Urinary bladder (tissue), 4 donors: ENCODE data around the gene SLC26A9. TPM values are rescaled to one million over a fixed set of nuclear protein-coding genes. Genes with fewer than 3 reads are reported as not detected.

Source experiments
- DNase-seq: peaks from one replicate; pipeline ENCODE4 v3.0.0-alpha.2; 2015; ENCODE audit errors: extremely low spot score
- H3K27ac ChIP-seq: one replicate; pipeline ENCODE4 v1.5.1; 2013; ENCODE audit warnings: low read depth, mild to moderate bottlenecking, moderate library complexity
- H3K36me3 ChIP-seq: one replicate; pipeline ENCODE4 v1.6.1; 2013; ENCODE audit warnings: mild to moderate bottlenecking, moderate library complexity; ENCODE audit not compliant: insufficient read depth
- H3K4me1 ChIP-seq: one replicate; pipeline ENCODE4 v1.6.1; 2013; ENCODE audit warnings: mild to moderate bottlenecking, moderate library complexity; ENCODE audit not compliant: insufficient read depth
- H3K4me3 ChIP-seq: one replicate; pipeline ENCODE4 v1.5.1; 2013; ENCODE audit warnings: low read depth, low read length
- WGBS: extraction: QIAGEN DNeasy Blood & Tissue Kit; methylation state at CpG from one replicate; pipeline ENCODE4 v1.1.7; 2013; 5-methylcytosine and 5-hydroxymethylcytosine counted together
- polyA plus RNA-seq: library from polyadenylated mRNA; stranded (reverse); fragments of 200-250 nt; gene quantifications from one replicate; pipeline ENCODE4 v1.2.3, GENCODE V29; 2013
- total RNA-seq: library from RNA; depleted of rRNA; stranded (reverse); fragments of >200 nt; gene quantifications from one replicate; pipeline ENCODE4 v1.2.3, GENCODE V29; 2014
- donor health status: healthy with polysubstance abuse.
- donor health status: healthy.

SLC26A9 gene
- total and polyA plus RNA-seq, 2 donors = not detected

GRCh38 chr1:205967554-205968335 is 24.5 kb upstream of the SLC26A9 start:
- WGBS = 85% methylated on average over 10 of the region's 10 CpGs
- no peaks in the 10 kb centered on the region for H3K4me1 ChIP-seq
- no peaks in the 10 kb centered on the region for H3K36me3 ChIP-seq
- DNase-seq = no peak
- no peak overlapping the region for H3K27ac ChIP-seq
- no peak overlapping the region for H3K4me3 ChIP-seq

GRCh38 chr1:205965036-205965884 is 22.0 kb upstream of the SLC26A9 start:
- Histone ChIP-seq H3K4me3 (no peak overlapping the region), H3K27ac (no peak overlapping the region), H3K36me3 (no peaks in the 10 kb centered on the region), H3K4me1 (no peaks in the 10 kb centered on the region)
- 85% methylated on average over 13 of the region's 13 CpGs for WGBS
- no peak for DNase-seq

- DNase-seq = no peak
- 93% methylated on average over 16 of the region's 16 CpGs for WGBS
Measured at GRCh38 chr1:205963352-205964155, 20.3 kb upstream of the SLC26A9 start.

GRCh38 chr1:205962821-205963221 is 19.6 kb upstream of the SLC26A9 start:
- no peak for DNase-seq
- Histone ChIP-seq H3K27ac (no peak overlapping the region), H3K4me3 (no peak overlapping the region), H3K36me3 (no peaks in the 10 kb centered on the region), H3K4me1 (no peaks in the 10 kb centered on the region)
- 78% methylated on average over 6 of the region's 6 CpGs for WGBS

More at GRCh38 chr1:205963352-205964155, 20.3 kb upstream of the SLC26A9 start:
- H3K4me1 ChIP-seq = no peaks in the 10 kb centered on the region
- no peak overlapping the region for H3K4me3 ChIP-seq
- H3K27ac ChIP-seq = no peak overlapping the region
- no peaks in the 10 kb centered on the region for H3K36me3 ChIP-seq

- Histone ChIP-seq H3K4me1 (no peaks in the 10 kb centered on the region), H3K27ac (no peak overlapping the region), H3K4me3 (no peak overlapping the region), H3K36me3 (no peaks in the 10 kb centered on the region)
- no peak for DNase-seq
- 37% methylated on average over 9 of the region's 9 CpGs for whole genome bisulfite sequencing
Measured at GRCh38 chr1:205961991-205962820, 18.9 kb upstream of the SLC26A9 start.

GRCh38 chr1:205961405-205961804 is 18.1 kb upstream of the SLC26A9 start:
- Histone ChIP-seq H3K27ac (no peak overlapping the region), H3K4me1 (no peaks in the 10 kb centered on the region), H3K36me3 (no peaks in the 10 kb centered on the region), H3K4me3 (no peak overlapping the region)
- DNase-seq = no peak
- WGBS = 23% methylated on average over 2 of the region's 2 CpGs

GRCh38 chr1:205959789-205960188 is 16.5 kb upstream of the SLC26A9 start:
- Histone ChIP-seq H3K4me1 (no peaks in the 10 kb centered on the region), H3K27ac (no peak overlapping the region), H3K36me3 (no peaks in the 10 kb centered on the region), H3K4me3 (no peak overlapping the region)
- 79% methylated on average over 4 of the region's 4 CpGs for WGBS
- no peak for DNase-seq

GRCh38 chr1:205955499-205955898 is 12.2 kb upstream of the SLC26A9 start:
- WGBS = 80% methylated on average over 1 of the region's 1 CpG
- no peak overlapping the region for H3K4me3 ChIP-seq
- H3K4me1 ChIP-seq = no peaks in the 10 kb centered on the region
- H3K27ac ChIP-seq = no peak overlapping the region
- DNase-seq = no peak
- no peaks in the 10 kb centered on the region for H3K36me3 ChIP-seq

GRCh38 chr1:205954819-205955404 is 11.7 kb upstream of the SLC26A9 start:
- no peak for DNase-seq
- H3K36me3 ChIP-seq = no peaks in the 10 kb centered on the region
- no peaks in the 10 kb centered on the region for H3K4me1 ChIP-seq
- 73% methylated on average over 11 of the region's 11 CpGs for WGBS
- H3K4me3 ChIP-seq = no peak overlapping the region
- no peak overlapping the region for H3K27ac ChIP-seq

GRCh38 chr1:205951746-205952145 is 8.5 kb upstream of the SLC26A9 start:
- WGBS = 90% methylated on average over 1 of the region's 1 CpG

GRCh38 chr1:205950826-205951549 is 7.7 kb upstream of the SLC26A9 start:
- WGBS = 78% methylated on average over 7 of the region's 7 CpGs
- no peaks in the 10 kb centered on the region for H3K4me1 ChIP-seq
- no peak overlapping the region for H3K27ac ChIP-seq
- H3K36me3 ChIP-seq = no peaks in the 10 kb centered on the region
- no peak overlapping the region for H3K4me3 ChIP-seq
- DNase-seq = no peak

More at GRCh38 chr1:205951746-205952145, 8.5 kb upstream of the SLC26A9 start:
- Histone ChIP-seq H3K4me1 (no peaks in the 10 kb centered on the region), H3K27ac (no peak overlapping the region), H3K36me3 (no peaks in the 10 kb centered on the region), H3K4me3 (no peak overlapping the region)
- DNase-seq = no peak

GRCh38 chr1:205950280-205950679 is 7.0 kb upstream of the SLC26A9 start:
- DNase-seq = no peak
- Histone ChIP-seq H3K27ac (no peak overlapping the region), H3K4me3 (no peak overlapping the region), H3K4me1 (no peaks in the 10 kb centered on the region), H3K36me3 (no peaks in the 10 kb centered on the region)
- WGBS = 60% methylated on average over 8 of the region's 8 CpGs
